GM19452 (cell line): Measurements from ENCODE around the gene FLT4.

Experiments
- ATAC-seq: cut with Tn5 transposase; IDR thresholded peaks from one replicate; pipeline ENCODE4 v1.9.1; 2021; ENCODE audit not compliant: unreplicated experiment

The FLT4 gene

DNA sequence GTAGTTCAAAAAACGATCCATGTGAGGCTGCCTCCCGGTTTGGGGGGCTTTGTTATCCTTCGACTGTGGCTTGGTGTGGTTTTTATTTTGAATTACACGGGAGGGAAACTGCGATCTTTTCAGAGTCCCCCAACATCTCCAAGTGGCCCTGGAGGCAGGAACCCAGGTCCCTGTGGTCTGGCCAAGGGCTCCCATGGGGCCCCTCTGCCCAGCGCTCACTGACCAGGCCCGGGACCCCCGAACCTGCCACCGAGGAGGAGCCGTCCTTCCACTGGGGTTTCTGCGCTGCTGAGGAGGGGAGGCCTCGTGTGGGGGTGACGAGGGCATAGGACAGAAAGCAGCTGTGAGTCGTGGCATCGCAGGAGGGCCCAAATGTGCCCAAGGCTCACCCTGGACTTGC is 40.0 kb downstream of the FLT4 start:
- ATAC-seq = no peak

DNA sequence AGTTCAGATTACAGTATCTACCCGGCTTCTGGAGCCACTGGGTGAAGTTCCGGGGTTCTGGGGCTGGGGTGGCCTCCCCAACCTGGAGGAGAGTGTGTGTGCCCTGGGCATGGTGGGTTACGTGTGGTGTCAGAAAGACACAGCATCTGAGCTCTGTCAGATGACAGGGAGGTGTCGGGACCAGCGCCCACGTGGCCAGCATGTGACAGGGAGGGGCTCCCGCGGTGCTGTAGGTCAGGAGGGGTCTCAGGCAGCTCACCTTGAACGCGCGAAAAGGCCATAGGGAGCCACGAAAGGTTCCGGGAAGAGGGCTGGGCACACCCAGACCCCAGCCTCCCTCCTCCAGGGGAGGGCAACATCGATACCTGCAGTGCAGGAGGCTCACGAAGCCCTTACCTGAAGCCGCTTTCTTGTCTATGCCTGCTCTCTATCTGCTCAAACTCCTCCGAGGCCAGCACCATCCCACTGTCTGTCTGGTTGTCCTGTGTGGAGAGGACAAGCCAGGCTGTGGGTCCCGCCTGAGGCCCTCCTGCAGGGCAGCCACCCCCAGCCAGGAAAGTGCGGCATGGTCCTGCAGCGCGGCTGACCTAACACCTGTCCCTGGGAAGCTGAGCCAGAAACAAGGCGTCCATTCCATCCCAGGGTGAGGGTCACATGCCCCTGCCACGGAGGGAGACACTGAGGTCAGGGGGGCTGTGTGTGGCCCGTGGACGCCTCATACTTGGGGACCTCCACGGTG is 40.7 kb downstream of the FLT4 start:
- ATAC-seq = no peak

DNA sequence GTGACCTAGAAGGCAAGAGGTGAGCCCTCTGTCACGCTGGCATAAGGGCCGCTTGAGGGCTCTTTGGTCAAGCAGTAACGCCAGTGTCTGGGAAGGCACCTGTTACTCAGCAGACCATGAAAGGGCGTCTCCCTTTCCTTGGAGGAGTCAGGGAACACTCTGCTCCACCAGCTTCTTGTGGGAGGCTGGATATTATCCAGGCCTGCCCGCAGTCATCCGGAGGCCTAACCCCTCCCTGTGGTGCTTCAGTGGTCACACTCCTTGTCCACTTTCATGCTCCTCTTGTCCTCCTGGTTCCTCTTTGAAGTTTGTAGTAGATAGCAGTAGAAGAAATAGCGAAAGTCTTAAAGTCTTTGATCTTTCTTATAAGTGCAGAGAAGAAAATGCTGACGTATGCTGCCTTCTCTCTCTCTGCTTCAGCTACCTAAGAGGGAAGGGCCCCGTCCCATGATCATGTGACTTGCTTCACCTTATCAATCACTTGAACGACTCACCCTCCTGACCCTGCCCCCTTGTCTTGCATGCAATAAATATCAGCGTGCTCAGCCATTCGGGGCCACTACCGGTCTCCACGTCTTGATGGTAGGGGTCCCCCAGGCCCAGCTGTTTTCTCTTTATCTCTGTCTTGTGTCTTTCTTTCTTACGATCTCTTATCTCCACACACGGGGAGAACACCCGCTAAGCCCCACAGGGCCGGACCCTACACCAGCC is 41.4 kb downstream of the FLT4 start:
- no peak for ATAC-seq

GRCh38 chr5:180606215-180606785 is 43.1 kb downstream of the FLT4 start:
- no peak for ATAC-seq

GRCh38 chr5:180605554-180606214 is 43.7 kb downstream of the FLT4 start:
- no peak for ATAC-seq

DNA sequence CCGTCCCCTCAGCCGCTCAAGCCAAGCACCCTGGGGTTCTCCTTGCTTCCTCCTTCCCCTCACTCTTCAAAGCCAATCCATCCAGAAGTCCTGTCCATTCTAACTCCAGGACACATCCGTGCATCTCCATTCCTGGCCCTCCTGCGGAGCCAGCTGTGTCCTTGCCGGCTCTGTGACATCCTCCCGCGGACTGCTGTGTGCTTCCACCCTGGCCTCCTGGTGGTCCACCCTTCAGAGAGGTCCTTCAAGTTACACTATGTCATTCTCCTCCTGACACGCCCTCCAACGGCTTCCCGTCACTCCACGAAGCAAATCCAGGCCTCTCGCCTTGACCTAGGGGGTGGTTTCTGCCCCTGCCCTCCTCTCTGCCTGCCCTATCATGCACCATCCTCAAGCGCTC is 45.1 kb downstream of the FLT4 start:
- no peak for ATAC-seq

DNA sequence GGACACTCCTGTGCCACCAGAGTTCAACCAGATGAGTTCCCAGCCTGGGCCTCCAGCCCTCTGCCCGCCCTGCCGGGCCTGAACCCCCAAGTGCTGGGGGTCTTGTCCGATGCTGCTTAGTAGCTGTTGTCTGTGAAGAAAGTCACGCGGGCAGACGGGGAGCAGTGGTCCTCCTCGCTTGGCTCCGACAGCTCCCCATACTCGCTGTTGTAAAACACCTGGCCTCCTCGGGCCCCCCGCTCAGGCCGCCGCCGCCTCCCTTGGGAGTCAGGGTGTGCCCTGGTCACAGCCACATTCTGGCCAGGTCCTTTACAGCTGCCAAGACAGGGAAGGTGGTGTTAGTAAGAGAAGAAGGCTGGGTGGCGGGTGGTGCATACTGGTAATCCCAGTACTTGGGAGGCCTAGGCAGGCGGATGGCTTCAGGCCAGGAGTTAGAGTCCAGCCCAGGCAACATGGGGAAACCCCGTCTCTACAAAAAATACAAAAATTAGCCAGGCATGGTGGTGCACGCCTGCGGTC is 46.3 kb downstream of the FLT4 start:
- no peak for ATAC-seq

- no peak for ATAC-seq
These were observed 46.8 kb downstream of the FLT4 start for GRCh38 chr5:180602481-180603075.

DNA sequence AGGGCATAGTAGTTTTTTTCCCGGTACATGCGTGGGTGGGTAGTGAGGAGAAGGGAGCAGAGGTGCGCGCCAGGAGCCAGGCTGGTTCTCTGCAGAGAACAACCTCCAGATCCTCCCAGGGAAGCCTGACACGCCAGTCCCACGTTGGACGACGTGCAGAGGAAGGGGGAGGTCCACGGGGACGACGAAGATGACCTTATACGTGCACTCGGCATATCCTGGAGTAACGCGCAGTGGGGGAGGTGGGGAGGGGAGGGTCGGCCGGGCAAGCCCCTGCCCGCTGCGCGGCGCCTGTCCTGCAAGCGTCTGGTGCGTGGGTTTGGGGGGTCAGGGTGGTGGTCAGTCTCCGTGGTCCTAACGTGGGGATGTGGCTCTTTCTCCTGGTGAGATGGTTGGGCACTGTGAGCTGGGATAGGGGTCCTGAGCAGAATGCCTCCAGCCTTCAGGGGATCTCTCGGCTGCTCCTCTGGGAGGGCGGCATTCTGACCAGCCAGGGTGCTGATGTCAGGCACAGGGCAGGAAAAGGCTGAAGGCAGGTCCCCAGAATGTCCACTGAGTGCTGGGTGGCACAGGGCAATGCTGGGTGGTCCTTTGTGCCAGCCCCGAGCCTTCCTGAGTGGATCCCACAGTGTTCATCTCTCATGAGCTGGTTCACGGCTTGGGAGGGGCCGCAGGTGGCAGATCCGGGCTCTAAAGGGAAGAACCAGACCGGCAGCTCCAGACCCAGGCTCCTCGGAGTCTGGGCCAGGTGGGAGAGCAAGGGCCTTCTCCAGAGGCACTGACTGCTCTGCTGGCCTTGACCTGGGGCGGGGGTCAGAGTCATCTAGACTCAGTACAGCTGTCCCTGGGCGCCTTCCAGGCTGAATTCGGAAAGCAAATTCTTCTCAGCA is 47.6 kb downstream of the FLT4 start:
- ATAC-seq = no peak

DNA sequence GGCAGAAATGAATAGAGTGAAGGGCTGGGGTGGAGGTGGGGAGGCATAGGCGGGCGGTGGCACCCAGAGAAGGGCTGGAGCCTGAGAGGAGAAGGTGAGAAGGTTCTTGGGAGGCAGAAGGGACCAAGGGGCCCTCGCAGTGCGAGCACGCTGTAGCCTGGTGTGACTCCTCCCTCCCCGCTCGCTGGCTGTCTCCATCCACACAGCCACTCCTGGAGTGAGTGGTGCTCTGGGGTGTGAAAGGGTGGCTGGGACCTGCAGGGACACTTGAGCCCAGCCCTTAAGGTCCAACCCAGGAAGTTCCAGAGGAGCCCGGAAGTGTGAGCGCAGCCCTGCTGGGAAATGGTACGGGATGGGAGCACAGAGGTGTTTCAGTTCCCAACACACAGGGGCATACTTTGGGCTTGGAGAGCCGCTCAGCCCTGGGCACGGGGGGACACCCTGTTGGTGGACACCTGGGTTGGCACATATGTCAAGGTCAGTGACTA is 48.8 kb downstream of the FLT4 start:
- ATAC-seq = no peak

DNA sequence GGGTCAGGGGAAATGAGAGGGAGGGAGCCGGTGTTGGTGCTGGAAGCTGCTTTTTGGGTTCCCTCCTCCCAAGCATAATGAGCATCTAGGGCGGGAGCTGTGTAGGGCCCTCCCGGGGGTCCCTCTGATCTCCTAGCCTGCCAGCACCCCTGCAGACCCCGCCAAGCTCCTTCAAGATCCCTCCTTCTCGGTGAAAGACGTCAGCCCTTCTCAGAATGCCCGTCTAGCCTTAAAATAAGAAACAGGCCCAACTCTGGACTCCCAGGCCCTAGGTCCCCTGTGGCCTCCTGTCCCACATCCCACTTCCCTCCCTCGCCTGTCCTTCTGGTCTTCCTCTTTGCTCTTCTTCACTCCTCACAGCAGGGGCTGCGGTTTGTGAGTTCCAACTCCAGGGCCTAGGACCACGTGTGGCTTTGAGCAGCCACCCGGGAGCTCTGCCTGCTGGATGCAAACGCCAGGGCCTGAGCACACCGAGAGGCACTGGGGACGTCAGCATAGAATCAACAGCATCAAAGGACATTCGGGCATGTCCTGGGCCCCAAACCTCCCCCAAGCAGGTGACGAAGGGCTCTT is 49.3 kb downstream of the FLT4 start:
- ATAC-seq = no peak

GRCh38 chr5:180599590-180599914 is 49.8 kb downstream of the FLT4 start:
- no peak for ATAC-seq

DNA sequence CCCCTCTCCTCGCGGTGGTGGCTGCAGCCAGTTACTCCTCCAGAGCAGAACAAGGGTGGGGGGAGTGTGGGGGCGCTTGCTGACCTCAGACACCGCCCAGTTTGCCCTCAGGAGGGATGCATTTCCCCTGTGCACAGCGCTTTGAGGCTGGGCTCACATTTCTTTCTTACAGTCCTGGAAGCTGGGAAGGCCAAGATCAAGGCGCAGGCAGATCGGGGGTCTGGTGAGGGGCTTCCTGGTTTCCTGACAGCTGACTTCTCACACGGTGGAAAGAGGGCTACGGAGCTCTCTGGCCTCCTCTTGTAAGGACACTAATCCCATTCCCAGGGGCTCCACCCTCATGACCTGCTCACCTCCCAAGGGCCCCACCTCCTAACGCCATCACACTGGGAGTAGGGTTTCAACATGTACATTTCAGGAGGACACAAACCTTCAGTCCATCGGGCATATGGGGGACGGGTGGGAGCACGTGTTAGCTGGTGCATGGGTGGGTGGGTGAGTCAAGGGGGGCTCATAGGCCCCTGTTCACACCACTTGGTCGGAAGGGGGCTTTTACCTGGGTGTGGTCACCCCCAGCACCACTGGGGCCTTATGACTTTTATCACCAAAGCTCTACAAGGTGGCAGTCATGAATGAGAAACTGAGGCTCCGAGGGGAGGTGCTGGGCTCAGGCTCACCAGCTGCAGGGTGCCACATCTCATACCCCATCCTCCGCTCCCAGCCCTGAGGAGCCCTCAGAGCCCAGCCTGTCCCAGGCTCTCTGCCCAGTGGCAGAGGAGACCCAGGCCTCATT is 50.4 kb downstream of the FLT4 start:
- ATAC-seq = no peak

- no peak for ATAC-seq
These were observed 51.1 kb downstream of the FLT4 start for GRCh38 chr5:180598316-180598701.

GRCh38 chr5:180596668-180597231 is 52.6 kb downstream of the FLT4 start:
- no peak for ATAC-seq

DNA sequence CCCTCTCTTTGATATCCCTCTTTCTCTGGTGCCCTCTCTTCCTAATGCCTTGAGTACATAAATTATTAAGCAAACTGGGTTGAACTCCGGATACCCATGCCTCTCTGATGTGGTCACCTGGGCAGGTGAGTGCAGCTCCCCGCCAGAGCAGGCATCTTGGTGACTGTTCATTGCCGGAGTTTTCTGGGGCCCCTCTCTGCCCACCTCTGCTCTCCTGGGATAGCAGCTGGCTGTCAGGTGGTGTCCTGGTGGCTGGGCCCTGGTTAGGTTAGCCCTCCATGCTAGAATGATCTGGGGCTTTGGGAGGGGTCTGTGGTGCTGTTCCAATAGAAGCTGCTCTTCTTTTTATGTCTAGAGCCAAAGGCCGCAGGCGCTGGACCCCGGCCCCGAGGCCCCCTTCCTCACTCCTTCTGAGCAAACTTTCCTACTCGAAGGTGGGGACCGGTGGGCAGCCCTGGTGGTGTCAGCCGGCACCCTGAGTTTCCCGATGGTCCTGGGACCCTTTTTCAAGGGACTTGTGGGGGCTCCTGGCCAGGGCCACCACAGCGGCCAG is 53.2 kb downstream of the FLT4 start:
- no peak for ATAC-seq

DNA sequence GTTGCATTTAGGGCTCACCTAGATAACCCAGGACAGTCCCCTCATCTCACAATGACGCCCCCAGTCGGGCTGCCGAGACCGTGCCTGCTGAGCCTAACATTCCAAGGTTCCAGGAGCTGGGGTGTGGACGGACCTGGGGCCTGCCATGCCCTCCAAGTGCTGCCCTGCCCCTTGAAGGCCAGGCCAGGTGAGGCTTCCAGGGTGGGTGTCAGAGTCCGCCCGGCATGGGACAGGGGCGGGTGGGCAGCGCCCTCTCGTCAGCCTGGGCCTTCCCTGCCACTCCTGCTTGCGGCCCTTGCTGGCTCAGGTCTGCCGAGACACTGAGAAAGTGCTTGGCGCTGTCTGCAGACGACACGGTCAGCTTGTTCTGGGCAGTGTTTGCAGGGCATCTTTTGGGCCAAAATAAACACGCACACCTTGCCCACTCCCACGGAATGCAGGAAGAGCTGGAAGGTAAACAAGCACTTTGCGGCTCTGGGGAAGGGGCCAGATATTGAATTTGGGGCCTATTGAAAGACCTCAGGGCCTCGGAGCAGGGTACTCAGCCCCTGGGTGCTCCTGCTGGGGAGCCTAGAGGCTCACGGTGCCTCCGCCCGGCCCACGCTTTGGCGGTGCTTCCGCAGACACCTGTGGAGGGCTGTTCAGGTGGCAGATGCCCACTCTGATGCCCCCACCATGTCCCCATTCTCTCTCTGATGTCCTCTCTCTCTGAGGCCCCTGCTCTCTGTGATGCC is 53.9 kb downstream of the FLT4 start:
- ATAC-seq = no peak

GRCh38 chr5:180595046-180595379 is 54.4 kb downstream of the FLT4 start:
- no peak for ATAC-seq
